ENCODE results near the gene FERMT1.

The FERMT1 gene, protein sequence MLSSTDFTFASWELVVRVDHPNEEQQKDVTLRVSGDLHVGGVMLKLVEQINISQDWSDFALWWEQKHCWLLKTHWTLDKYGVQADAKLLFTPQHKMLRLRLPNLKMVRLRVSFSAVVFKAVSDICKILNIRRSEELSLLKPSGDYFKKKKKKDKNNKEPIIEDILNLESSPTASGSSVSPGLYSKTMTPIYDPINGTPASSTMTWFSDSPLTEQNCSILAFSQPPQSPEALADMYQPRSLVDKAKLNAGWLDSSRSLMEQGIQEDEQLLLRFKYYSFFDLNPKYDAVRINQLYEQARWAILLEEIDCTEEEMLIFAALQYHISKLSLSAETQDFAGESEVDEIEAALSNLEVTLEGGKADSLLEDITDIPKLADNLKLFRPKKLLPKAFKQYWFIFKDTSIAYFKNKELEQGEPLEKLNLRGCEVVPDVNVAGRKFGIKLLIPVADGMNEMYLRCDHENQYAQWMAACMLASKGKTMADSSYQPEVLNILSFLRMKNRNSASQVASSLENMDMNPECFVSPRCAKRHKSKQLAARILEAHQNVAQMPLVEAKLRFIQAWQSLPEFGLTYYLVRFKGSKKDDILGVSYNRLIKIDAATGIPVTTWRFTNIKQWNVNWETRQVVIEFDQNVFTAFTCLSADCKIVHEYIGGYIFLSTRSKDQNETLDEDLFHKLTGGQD

GRCh38 chr20:6122873-6123648, at the start of gene FERMT1:
TSS of gene FERMT1 (minus strand) at chr20:6123030. CDS start at chr20:6119554, 3,476 bp downstream.
- peak; percentile 51 for DNase-seq

DNA sequence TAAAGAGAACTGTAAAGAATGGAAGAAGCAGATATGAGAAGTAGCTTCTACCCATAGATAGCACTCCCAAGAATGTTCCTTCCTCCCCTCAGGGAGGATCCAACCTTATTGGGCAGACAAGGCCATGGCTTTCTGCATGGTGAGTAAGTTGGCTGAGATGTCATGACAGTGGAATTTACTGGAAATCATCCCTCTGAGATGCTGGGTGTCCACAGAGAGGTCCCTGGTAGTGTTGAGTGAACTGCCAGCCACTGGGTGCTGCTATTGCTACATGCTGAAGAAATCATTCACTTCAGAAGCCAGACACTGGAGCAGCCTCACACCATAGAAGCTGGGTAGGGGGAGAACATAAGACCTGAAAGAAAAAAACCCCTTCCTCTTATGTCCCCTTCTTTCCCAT, 46.4 kb upstream of the FERMT1 start:
- DNase-seq = no peak

GRCh38 chr20:6168204-6168603, 45.4 kb upstream of the FERMT1 start:
- DNase-seq = no peak

DNA sequence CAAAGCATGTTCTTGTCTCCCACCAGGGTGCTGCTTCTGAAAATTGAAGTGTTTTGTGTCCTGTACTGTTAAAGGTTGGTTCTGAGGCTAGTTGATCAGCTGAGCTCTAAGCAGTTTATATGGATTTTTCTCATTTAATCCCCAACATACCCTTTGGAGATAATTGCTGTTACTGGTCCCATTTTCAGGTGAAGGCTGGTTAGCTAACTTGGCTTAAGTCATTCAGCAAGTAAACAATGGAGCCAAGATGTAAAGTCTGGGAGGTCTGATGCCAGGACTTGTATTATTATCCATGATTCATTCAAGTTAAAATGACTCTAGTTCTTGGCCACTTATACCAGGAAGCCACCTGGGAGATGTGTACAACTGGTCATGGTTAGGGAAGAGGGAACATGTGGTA, 42.5 kb upstream of the FERMT1 start:
- no peak for DNase-seq

DNA sequence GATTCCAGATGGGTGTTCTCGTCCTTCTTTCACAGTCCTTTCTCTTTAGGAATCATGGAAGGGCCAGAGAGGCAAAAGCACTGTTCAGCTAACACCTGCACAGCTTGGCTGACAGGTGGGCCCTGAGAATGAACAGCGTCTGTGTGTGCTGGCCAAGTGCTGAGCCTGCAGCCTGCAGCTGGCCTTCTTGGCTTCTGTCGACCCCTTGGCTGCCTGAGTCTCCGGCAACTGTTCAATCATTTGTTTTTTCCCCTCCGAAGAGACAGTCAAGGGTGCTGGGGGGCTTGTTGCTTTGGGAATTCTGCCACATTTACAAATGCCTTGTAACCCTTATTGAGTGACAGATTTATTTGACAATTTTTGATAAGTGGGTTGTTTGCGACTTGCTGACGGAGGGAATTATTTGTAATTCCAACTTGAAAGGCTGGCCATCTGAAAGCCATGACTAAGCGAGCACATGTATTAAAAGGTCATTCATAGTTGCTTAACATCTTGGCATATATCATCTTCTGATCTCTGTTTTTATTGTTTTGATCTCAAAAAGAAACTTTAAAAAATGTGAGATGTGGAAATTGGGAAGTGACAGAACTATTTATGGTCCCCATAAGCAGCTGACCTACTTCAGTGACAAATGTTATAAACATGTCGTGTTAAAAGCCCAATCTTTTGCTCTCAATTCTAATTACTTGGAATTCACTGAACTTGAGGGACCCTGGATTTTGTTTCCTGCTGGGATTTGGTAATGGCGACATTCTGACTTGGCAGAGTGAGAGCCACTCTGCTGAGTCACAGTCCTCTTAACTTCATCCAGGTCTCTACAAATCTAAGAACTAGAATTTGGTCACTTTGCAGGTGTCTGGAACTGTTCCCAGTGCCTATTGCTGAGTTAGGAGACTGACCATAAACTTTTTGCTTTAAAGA, 41.9 kb upstream of the FERMT1 start:
- DNase-seq = no peak

DNA sequence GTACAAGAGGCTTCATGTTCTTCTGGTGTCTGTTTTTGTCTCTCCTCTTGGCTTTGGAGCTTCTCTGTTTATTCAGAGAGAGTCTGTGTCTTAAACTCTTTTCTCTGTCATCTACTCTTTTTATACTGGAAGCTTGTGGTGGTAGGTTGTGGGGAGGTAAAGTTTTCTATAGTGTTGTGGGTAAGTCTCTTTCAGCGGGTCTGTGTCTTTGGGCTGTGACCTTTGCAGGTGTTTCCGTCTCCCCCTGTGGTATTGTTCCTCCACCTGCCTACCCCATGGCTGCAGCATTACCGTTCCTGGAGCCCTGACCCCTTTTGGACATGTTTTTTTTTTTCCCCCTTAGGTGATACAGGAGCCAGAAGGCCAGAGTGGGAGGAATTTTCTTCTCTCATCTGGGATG, 37.9 kb upstream of the FERMT1 start:
- no peak for DNase-seq

DNA sequence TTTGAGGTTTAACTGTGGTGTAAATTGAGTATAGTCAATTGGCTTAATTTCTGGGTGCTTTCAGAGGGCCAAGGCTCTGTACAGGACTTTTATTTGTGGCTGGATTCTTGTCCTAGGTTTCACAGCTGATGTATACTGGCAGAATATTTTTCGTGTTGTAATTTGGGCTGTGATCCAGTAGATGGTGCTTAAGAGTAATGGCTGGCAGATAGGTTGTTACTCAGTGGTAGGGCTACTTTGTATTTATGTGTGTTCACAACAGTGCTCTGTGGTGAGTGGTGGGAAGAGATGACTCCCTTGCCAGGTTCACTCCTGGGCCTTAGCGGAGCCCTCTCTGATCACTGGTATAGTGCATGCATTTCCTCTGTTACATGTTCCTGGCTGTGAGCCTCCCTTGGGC, 34.5 kb upstream of the FERMT1 start:
- peak; percentile 11 for DNase-seq

- no peak for DNase-seq
These were observed 29.9 kb upstream of the FERMT1 start for GRCh38 chr20:6152777-6153176.

DNA sequence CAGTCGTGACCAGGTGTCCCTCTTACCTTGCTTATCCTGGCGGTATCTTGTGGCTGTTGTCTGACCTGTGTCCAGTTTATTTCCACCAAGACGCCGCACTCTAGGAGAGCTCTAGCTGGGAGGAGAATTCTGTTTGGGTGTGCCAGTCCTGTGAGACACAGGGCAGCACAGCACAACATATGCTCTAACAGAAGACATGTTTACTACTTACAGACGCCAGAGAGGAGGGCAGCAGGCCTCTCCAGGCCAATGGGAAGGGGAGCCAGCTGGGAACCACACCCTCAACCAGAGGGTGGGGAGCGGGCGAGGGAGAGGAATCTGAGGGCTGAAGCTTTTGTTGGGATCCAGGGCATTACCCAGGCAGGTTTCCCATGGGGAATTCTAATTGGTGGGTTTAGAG, 25.2 kb upstream of the FERMT1 start:
- DNase-seq = no peak

DNA sequence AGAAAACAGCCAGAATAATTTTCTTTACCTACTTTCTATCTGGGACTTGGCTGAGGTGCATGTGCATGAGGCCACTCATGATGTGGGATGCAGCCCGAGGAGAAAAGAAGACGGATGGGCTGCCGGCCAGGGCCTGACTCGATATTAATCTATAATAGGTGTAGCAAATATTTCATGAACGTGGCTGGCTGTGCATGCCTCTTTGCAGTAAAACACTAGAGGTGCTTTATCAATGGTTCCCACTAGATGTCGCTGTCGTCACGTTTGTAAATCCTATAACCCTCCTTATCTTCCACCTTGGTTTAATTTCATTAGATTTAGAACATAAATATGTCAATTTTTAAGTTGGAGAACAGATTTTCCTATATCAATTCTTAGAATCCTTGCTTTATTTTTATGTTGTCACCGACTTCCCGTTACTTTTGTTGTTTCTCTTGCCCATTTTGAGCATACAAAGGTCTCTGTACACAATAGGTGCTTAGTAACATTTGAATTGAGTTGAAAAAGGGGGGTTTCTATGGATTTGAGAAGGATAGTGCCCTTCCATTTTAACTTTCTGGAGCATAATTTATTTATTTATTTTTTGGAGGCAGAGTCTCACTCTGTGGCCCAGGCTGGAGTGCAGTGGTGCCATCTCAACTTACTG, 19.6 kb upstream of the FERMT1 start:
- peak; percentile 66 for DNase-seq

DNA sequence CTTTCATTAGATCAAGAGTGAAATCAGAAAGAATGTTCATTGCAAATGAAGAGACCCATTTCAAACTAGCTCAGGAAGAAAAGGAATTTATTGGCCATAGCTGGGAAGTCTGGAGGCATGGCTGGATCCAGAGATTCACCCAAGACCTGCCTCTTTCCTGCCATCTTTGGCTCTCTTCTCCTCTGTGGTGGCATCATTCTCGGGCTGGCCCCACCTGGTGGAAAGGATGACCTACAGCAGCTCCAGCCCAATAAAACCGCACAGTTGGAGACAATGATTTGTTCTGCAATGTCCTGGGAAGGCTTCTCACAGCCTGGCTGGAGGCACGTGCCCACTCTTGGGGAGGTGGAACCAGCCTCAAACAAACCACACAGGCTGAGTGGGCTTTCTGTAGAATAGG, 18.1 kb upstream of the FERMT1 start:
- peak; percentile 18 for DNase-seq

DNA sequence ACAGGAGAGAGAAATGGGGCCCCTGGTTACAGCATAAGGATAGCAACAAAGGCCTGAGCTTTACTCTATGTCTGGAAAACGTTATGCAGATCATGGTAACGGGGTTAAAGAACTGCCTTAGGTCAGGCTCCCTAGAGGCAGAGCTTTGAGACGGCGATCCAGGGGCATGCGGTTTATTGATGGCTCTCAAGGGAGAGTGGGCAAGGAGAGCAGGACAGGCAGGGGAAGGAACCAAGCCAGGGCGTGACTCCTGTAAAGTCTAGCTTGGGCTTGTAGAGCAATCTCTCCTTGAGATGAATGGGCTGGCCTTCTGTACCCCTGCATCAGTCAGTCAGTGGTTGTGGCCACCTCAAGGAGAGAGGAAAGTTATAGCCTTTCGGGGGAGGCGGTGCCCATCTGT, 12.5 kb upstream of the FERMT1 start:
- no peak for DNase-seq

GRCh38 chr20:6134592-6134991, 11.8 kb upstream of the FERMT1 start:
- no peak for DNase-seq

DNA sequence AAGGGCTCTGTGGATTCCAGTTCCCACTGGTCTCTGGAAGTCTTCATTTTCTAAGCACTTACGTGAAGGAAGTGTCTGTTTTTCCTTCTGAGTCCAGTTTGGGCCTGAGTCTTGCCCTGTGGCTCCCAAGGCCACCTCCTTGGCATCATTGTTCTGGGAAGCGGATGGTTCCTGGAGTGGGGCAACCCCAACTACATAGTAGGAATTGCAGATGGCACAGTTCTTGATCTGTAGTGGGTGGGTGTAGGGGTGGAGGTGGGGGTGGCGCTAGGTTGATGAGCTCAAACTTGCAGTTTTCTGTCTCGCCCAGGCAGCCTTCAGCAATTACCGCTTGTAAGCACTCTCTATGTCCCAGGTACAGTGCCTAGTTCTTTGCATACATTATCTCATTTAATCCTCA, 7.2 kb upstream of the FERMT1 start:
- no peak for DNase-seq

GRCh38 chr20:6127825-6128224, 5.0 kb upstream of the FERMT1 start:
- no peak for DNase-seq

GRCh38 chr20:6126846-6127245, 4.0 kb upstream of the FERMT1 start:
- DNase-seq = no peak

DNA sequence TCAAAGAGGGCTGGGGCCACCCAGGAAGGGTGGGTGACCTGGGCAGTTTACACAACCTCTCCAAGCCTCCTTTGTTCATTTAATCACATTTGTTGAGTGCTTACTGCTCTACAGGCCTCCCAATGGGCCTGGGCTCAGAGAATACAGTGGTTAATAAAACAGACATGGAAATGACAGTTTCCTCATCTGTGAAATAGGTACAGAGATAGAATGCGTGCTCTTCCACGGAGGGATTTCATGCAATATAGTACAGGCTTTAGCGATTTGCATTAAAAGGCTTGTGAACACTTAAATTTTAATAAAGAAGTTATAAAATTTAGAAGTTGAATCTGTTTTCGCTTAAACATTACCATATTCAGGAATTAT, 802 bp upstream of the FERMT1 start:
- DNase-seq = no peak

GRCh38 chr20:6122111-6122872, 538 bp downstream of the FERMT1 start:
- DNase-seq = no peak

GRCh38 chr20:6121504-6121903, 1.3 kb downstream of the FERMT1 start:
- no peak for DNase-seq

DNA sequence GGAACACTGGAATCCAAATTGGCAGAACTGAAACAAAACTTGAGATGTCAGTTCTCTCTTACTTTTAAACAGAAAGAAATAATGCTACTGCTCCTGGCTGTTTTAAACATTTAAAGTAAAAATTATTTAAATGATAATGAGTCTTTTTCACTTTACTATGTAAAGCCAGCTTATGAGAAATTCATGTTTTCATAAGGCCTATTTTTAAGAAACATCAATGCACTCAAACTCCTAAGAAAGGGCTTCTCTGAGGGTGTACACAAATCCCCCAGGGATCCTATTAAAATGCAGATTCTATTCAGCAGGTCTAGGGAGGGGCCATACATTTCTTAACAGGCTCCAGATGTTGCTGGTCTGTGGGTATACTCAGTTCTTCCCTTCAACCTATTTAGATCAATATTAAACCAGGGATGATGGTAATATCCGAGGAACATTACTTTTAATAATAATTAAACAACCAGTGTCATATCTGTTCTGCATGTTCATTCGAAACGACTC, 2.3 kb downstream of the FERMT1 start:
- no peak for DNase-seq

GRCh38 chr20:6116758-6117157, 6.1 kb downstream of the FERMT1 start:
- DNase-seq = no peak

Data from activated CD4-positive, alpha-beta T cell treated with anti-CD3 and anti-CD28 coated beads, Interleukin-2, Interleukin-6, amounts not matched to agents 100 ng/mL and 50 ng/mL, durations not matched to agents 16 hours and 8 hours (primary cell).